ENCODE results near the gene THSD4. TPM values are rescaled to one million over a fixed set of nuclear protein-coding genes. Genes with fewer than 3 reads are reported as not detected.

THSD4 gene
- total RNA-seq, 2 donors from 2014 or later: 0.08 TPM; not detected in 1

Other genes with a start within 250 kb of the THSD4 start
- under 1 TPM; 0.39 to 0.90 TPM for gene THAP10, start 223.0 kb upstream of the THSD4 start, total RNA-seq
- 1 to 10 TPM; 1.2 to 1.6 TPM for gene LRRC49, start 222.6 kb upstream of the THSD4 start, total RNA-seq

Data from activated T-helper 17 cell treated with anti-CD3 and anti-CD28 coated beads, Interleukin-2, amount 50 U/mL, for 72 hours (primary cell).